ENCODE results near the gene TMEM74B. TPM values are rescaled to one million over a fixed set of nuclear protein-coding genes. Genes with fewer than 3 reads are reported as not detected.

Gene TMEM74B
- total and polyA plus RNA-seq, 9 of the 15 experiments (the other 6 are each of a cell fraction or from before 2014, with no cell fraction given), result 0.24 to 19.0 (median 7.5) TPM

DNA sequence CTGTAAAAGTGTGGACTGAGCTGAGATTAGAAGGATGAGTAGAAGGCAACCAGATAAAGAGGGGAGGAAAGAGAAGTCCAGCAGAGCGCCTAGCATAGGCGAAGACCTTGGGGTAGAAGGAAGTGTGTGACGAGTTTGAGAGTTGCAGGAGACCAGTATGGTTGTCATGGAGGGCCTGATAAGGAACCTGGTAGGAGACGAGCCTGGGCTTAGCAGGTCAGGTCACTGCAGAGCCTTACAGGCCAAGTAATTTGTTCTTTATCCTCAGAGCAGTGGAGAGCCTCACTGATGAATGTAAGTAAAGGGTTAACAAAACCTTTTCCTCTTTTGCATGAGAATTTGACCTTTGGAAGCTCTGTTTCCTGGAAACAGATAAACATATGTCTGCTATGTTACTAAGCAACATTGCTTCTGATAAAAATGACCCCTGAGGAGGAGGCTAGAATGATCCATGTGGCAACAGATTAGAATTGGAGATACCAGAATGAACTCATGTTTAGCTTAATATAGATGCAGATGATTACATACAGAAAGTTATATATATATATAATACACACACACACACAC lies 2.9 kb upstream of the TMEM74B start (continued):
- TF ChIP-seq, protein P1, sequence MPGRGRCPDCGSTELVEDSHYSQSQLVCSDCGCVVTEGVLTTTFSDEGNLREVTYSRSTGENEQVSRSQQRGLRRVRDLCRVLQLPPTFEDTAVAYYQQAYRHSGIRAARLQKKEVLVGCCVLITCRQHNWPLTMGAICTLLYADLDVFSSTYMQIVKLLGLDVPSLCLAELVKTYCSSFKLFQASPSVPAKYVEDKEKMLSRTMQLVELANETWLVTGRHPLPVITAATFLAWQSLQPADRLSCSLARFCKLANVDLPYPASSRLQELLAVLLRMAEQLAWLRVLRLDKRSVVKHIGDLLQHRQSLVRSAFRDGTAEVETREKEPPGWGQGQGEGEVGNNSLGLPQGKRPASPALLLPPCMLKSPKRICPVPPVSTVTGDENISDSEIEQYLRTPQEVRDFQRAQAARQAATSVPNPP (IDR thresholded peaks at IDR 0.05; ENCODE audit: borderline replicate concordance, insufficient read depth, insufficient read length), result no peak
- peak; percentile 58 to 72; a peak in 3 of 4 replicates for TF ChIP-seq RCOR1 (IDR thresholded peaks at IDR 0.05; ENCODE audit: borderline replicate concordance in 1 of 2, low read depth in 2 of 2, low read length in 2 of 2)
- TF ChIP-seq ZNF79 (CRISPR knock-in tag; IDR thresholded peaks at IDR 0.05; ENCODE audit: low read depth), result no peak
- no peak for TF ChIP-seq MTF1 (CRISPR knock-in tag; IDR thresholded peaks at IDR 0.05; ENCODE audit: borderline replicate concordance)
- TF ChIP-seq CCAR2 (IDR thresholded peaks at IDR 0.05; ENCODE audit: low read depth, low read length), result no peak
- TF ChIP-seq GATAD2A (IDR thresholded peaks at IDR 0.05), result peak; percentile 66; the same call in 1 of the 2 replicates
- peak in 1 of 3 experiments; percentile 62 for TF ChIP-seq YY1 (IDR thresholded peaks at IDR 0.05; ENCODE audit: borderline replicate concordance in 1 of 3, control insufficient read depth in 1 of 3, extremely low read depth in 1 of 3, insufficient read depth in 3 of 3, insufficient read length in 1 of 3, insufficient replicate concordance in 2 of 3, low read depth in 1 of 3, low read length in 2 of 3)
- TF ChIP-seq NR2C1 (IDR thresholded peaks at IDR 0.05), result peak; percentile 73; the same call in 1 of the 2 replicates
- TF ChIP-seq NR2C1 (tag; IDR thresholded peaks at IDR 0.05), result peak; percentile 81
- TF ChIP-seq NFIX (CRISPR knock-in tag; IDR thresholded peaks at IDR 0.05; ENCODE audit: low read depth), result no peak
- TF ChIP-seq, protein P2, sequence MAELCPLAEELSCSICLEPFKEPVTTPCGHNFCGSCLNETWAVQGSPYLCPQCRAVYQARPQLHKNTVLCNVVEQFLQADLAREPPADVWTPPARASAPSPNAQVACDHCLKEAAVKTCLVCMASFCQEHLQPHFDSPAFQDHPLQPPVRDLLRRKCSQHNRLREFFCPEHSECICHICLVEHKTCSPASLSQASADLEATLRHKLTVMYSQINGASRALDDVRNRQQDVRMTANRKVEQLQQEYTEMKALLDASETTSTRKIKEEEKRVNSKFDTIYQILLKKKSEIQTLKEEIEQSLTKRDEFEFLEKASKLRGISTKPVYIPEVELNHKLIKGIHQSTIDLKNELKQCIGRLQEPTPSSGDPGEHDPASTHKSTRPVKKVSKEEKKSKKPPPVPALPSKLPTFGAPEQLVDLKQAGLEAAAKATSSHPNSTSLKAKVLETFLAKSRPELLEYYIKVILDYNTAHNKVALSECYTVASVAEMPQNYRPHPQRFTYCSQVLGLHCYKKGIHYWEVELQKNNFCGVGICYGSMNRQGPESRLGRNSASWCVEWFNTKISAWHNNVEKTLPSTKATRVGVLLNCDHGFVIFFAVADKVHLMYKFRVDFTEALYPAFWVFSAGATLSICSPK (IDR thresholded peaks at IDR 0.05; ENCODE audit: borderline replicate concordance), result no peak
- TF ChIP-seq, protein P3, sequence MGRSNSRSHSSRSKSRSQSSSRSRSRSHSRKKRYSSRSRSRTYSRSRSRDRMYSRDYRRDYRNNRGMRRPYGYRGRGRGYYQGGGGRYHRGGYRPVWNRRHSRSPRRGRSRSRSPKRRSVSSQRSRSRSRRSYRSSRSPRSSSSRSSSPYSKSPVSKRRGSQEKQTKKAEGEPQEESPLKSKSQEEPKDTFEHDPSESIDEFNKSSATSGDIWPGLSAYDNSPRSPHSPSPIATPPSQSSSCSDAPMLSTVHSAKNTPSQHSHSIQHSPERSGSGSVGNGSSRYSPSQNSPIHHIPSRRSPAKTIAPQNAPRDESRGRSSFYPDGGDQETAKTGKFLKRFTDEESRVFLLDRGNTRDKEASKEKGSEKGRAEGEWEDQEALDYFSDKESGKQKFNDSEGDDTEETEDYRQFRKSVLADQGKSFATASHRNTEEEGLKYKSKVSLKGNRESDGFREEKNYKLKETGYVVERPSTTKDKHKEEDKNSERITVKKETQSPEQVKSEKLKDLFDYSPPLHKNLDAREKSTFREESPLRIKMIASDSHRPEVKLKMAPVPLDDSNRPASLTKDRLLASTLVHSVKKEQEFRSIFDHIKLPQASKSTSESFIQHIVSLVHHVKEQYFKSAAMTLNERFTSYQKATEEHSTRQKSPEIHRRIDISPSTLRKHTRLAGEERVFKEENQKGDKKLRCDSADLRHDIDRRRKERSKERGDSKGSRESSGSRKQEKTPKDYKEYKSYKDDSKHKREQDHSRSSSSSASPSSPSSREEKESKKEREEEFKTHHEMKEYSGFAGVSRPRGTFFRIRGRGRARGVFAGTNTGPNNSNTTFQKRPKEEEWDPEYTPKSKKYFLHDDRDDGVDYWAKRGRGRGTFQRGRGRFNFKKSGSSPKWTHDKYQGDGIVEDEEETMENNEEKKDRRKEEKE (IDR thresholded peaks at IDR 0.05; ENCODE audit: borderline replicate concordance in 1 of 2, control insufficient read depth in 1 of 2, low read depth in 2 of 2, low read length in 1 of 2), result no peak
- TF ChIP-seq THRAP3 (IDR thresholded peaks at IDR 0.05; ENCODE audit: borderline replicate concordance), result no peak
- TF ChIP-seq, protein P4, sequence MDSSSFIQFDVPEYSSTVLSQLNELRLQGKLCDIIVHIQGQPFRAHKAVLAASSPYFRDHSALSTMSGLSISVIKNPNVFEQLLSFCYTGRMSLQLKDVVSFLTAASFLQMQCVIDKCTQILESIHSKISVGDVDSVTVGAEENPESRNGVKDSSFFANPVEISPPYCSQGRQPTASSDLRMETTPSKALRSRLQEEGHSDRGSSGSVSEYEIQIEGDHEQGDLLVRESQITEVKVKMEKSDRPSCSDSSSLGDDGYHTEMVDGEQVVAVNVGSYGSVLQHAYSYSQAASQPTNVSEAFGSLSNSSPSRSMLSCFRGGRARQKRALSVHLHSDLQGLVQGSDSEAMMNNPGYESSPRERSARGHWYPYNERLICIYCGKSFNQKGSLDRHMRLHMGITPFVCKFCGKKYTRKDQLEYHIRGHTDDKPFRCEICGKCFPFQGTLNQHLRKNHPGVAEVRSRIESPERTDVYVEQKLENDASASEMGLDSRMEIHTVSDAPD (CRISPR knock-in tag; IDR thresholded peaks at IDR 0.05), result no peak
- TF ChIP-seq, protein P5, sequence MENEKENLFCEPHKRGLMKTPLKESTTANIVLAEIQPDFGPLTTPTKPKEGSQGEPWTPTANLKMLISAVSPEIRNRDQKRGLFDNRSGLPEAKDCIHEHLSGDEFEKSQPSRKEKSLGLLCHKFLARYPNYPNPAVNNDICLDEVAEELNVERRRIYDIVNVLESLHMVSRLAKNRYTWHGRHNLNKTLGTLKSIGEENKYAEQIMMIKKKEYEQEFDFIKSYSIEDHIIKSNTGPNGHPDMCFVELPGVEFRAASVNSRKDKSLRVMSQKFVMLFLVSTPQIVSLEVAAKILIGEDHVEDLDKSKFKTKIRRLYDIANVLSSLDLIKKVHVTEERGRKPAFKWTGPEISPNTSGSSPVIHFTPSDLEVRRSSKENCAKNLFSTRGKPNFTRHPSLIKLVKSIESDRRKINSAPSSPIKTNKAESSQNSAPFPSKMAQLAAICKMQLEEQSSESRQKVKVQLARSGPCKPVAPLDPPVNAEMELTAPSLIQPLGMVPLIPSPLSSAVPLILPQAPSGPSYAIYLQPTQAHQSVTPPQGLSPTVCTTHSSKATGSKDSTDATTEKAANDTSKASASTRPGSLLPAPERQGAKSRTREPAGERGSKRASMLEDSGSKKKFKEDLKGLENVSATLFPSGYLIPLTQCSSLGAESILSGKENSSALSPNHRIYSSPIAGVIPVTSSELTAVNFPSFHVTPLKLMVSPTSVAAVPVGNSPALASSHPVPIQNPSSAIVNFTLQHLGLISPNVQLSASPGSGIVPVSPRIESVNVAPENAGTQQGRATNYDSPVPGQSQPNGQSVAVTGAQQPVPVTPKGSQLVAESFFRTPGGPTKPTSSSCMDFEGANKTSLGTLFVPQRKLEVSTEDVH (IDR thresholded peaks at IDR 0.05; ENCODE audit: low read depth, partially characterized antibody), result peak; percentile 50

All from K562 (cell line).